Right ventricle myocardium superior (tissue), 1 donor: ENCODE results near the gene CCK. TPM values are rescaled to one million over a fixed set of nuclear protein-coding genes. Genes with fewer than 3 reads are reported as not detected.
"Not testable (repeated sequence)": the region's sequence is repeated elsewhere in the genome, so short reads cannot be mapped to it uniquely, and the experiment has no call there.

Experiments used
- ATAC-seq: fragments of 200-7000 bp; cut with Tn5 transposase; one replicate; pipeline ENCODE4 v1.9.1; 2020; ENCODE audit warnings: mild to moderate bottlenecking; ENCODE audit not compliant: poor library complexity
- DNase-seq: peaks from one replicate; pipeline ENCODE4 v3.0.0-alpha.2; 2020
- intact Hi-C: fragments of 100-400 bp; cut with DNase I; formaldehyde crosslinking; loops from one replicate; pipeline ENCODE4 v1.11.2; 2022
- long read RNA-seq: library from polyadenylated mRNA; unstranded; transcript quantifications from one replicate; pipeline ENCODE4 v2.0.0, GENCODE V29; 2021
- total RNA-seq: library from RNA; stranded (reverse); fragmentation: NEBNext Ultra II Directional; extraction: Animal tissue kit (Norgen Biotek cat#: 25700); gene quantifications from one replicate; pipeline ENCODE4 v1.2.1, GENCODE V29; 2021
- donor health status: DM: no; HTN: yes; CAD: no; lungs with severe emphysema.

Gene CCK
- total RNA-seq, result not detected
- long read RNA-seq, result 0 reads

- intact Hi-C loops, result no loop called here
- no peak for ATAC-seq
- DNase-seq, result no peak
Observed at GRCh38 chr3:42266085-42266484, at the start of gene CCK. Gene CCK, minus strand, starts transcription at chr3:42266185. Its CDS starts 2,555 bp downstream, at chr3:42263630.

DNA sequence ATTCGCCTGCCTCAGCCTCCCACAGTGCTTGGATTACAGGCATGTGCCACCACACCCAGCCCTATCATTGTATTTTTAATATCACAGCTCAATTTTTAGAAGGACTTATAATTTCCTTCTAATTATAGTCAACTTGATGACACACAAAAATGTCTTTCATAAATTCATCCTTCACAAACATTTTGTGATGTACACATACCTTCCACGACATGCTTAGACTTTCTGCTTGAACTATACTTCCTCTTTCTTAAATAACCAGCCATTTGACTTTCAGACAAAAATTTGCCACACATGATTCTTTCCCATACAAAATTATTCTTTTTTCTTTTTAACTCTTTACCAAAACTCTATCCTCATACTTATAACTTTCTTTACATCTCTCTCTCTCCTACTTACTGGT is 48.4 kb upstream of the CCK start:
- intact Hi-C loops, result no loop called here
- ATAC-seq (no peak), DNase-seq (no peak)

GRCh38 chr3:42308651-42309050 is 42.7 kb upstream of the CCK start:
- DNase-seq (no peak), ATAC-seq (no peak)
- intact Hi-C loops, result no loop called here

DNA sequence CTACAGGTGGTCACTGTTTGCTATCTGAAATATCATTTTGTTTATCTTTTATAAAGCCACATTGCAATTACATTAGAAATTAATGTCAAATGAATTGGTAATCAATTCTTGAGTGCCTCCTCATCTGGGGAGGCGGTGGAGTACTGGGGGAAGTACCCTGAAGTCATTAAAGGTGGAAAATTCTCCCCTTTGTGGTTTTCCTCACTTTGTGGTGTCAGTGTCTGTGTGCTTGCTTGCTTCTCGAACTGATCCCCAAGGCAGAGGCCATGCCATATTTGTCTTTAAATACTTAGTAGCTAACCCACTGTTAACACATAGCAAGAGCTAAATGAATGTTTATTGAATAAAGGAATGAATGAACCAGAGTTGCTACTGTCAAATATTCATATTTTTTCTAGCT is 40.5 kb upstream of the CCK start:
- ATAC-seq, result no peak
- intact Hi-C loops, result no loop called here
- DNase-seq, result no peak

DNA sequence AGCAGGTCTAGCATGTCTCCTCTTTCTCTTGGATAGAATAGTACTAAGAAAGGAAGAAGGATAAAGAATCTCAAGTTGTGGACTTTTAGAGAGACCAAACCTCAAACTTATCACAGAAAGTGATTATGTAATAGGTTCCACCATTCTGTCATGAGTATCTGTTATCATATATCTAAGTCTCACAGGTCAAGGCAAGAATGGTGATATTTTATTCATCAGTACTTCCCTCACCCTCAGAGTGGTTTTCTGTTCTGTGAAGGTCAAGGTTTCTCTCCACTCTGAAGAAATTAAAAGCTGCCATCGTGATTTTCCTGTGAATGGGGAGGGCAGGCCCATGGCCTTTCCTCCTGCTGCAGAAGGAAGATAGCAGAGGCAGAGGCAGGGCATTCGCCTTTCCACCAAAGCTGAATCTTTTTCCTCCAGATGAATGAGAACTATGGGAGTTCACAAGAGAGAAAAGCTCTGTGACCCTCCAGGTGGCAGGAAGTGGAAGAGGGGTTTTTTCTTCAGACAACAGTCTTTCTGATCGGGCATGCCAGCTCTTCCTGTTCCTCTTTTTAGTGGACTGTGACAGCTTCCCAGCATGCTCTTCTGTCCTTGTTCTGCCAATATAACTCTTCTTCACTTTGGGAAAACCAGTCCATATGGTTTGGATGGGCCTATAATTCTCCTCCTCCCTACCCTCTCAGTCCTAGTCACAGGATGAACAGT is 37.1 kb upstream of the CCK start:
- intact Hi-C loops, result no loop called here
- ATAC-seq (no peak), DNase-seq (no peak)

DNA sequence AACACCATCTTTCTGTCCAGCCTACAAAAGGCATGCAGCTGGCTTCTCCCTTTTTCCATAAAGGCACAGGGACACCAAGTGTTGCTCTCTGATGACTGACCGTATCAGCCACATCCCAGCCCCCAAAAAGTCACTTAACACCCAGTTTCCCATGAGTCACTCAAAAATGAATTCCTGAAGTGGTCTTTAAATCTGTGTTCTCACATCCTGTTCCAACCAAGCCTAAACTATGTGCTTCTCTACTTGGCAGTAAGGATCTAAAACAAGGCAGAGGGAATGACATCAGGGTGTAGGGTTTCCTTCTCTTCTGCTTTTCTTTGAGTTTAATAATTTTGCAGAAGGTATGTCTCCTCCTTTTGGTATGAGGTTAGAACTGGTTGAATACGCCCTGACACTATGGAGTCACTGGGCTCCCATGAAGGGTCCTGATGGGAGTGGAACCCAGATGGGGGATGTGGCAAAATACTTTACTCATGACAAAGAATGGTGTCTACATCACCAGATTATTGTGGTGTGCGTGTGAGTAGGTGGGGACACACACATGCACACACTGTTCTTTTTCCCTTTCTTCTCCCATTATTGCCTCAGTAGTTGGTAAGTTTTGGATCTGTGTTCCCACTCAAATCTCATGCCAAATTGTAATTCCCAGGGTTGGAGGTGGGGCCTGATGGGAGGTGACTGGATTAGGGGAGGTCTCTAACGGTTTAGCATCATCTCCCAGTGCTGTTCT is 35.6 kb upstream of the CCK start:
- ATAC-seq (no peak), DNase-seq (no peak)
- intact Hi-C loops, result no loop called here

DNA sequence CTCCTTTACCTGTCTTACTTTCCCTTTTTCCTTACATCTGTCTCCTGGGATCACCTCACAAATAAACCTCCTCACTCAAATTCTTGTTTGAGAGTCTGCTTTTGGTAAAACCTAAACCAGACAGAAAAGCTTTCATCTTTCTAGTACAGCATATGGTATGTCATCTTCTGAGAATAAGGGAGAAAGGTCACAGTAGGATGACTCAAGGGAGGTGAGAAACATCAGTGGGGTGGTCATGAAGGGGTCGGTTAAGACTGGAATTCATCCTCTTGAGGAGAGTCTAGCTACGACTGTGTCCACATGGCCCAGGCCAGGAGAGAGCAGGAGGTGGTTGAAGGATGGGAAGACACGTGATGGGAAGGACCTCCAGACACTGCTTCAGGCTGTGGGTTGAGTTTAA is 34.8 kb upstream of the CCK start:
- DNase-seq (no peak), ATAC-seq (no peak)
- intact Hi-C loops, result no loop called here

- intact Hi-C loops, result no loop called here
- ATAC-seq (no peak), DNase-seq (no peak)
Observed at GRCh38 chr3:42300013-42300412, 34.0 kb upstream of the CCK start.

DNA sequence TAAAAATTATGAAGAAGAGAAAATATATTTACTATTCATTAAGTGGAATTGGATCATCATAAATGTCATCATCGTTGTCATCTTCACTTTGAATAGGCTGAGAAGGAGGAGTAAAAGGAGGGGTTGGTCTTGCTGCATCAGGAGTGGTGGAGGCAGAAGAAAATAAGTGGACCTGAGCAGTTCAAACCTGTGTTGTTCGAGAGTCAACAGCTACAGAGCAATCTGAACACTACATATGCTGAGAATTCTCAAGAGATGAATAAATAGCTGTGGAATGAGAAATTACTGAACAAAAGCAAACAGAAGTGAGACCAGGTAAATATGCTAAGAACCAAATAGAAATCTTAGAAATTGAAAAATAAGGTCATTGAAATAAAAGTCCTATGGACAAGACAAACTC is 32.3 kb upstream of the CCK start:
- ATAC-seq (no peak), DNase-seq (no peak)
- intact Hi-C loops, result no loop called here

GRCh38 chr3:42292009-42292408 is 26.0 kb upstream of the CCK start:
- ATAC-seq, result no peak
- intact Hi-C loops, result no loop called here

GRCh38 chr3:42290966-42291714 is 25.2 kb upstream of the CCK start:
- ATAC-seq (no peak), DNase-seq (no peak)
- intact Hi-C loops, result no loop called here

More at GRCh38 chr3:42292009-42292408, 26.0 kb upstream of the CCK start:
- DNase-seq, result no peak

- DNase-seq, result no peak
- intact Hi-C loops, result no loop called here
- no peak for ATAC-seq
Observed at GRCh38 chr3:42289026-42289425, 23.0 kb upstream of the CCK start.

DNA sequence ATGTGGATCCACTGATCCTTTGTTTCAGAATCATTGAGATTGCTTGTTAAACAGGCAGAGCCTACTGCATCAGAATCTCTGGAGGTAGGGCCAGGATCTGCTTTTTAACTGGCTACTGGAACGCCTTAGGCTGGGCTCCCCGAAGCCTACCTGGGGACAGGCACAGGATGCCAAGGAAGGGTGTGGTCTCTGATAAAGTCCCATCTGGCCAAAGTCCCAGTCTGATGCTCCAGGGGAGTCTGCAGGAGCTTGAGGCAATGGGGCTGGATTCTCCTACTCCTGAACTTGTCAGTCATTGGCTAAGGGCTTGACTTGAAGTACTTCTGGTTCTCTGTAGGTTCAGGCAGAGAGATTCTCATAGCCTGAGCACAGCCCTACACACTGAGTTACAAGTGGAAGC is 22.4 kb upstream of the CCK start:
- intact Hi-C loops, result no loop called here
- no peak for ATAC-seq
- DNase-seq, result no peak

- ATAC-seq, DNase-seq, intact Hi-C loops: not testable (repeated sequence)
Observed at GRCh38 chr3:42287423-42287822, 21.4 kb upstream of the CCK start.

DNA sequence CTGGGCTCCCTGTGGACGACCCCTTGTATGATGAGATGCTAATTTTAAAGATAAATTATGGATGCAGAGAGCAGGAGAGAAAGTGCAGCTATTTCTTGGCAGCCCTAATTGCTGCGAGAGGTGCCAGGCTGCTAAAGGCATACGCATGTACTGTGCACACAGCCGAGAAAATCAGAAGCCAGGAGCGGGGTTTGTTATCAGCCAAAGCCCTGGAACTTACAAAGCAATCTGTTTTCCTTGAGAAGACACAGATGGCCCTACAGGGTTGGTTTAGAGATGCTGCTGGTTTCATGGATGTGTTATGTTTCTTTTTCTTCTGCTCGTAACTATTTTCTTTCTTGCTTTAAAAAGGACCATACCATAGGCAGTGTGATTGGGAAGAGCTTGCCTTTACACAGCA is 11.7 kb upstream of the CCK start:
- intact Hi-C loops, result no loop called here
- ATAC-seq, result no peak
- DNase-seq, result no peak

GRCh38 chr3:42276141-42277132 is 10.5 kb upstream of the CCK start:
- DNase-seq (no peak), ATAC-seq (no peak)
- intact Hi-C loops, result no loop called here

GRCh38 chr3:42275217-42275616 is 9.2 kb upstream of the CCK start:
- intact Hi-C loops, result no loop called here
- DNase-seq (no peak), ATAC-seq (no peak)

GRCh38 chr3:42274266-42274665 is 8.3 kb upstream of the CCK start:
- ATAC-seq (no peak), DNase-seq (no peak)
- intact Hi-C loops, result no loop called here

- DNase-seq (no peak), ATAC-seq (no peak)
- intact Hi-C loops, result no loop called here
Observed at GRCh38 chr3:42273361-42273760, 7.4 kb upstream of the CCK start.
